Testis (tissue), 3 donors: ENCODE measurements around the gene BAIAP2L1. TPM values are rescaled to one million over a fixed set of nuclear protein-coding genes. Genes with fewer than 3 reads are reported as not detected.
A peak's percentile ranks its signal among the peaks of the same experiment; 100 is the strongest.
"Not testable (repeated sequence)": the region's sequence is repeated elsewhere in the genome, so short reads cannot be mapped to it uniquely, and the experiment has no call there.

Experiments
- DNase-seq: peaks from one replicate; pipeline ENCODE4 v3.0.0-alpha.2; 2019
- H3K27ac ChIP-seq, 2 donors: fragments of 200-600 bp; sonication (generic); one replicate each; pipeline ENCODE4 v1.5.1; 2019
- H3K27me3 ChIP-seq: fragments of 200-600 bp; sonication (generic); one replicate; pipeline ENCODE4 v1.5.1; 2019
- H3K36me3 ChIP-seq: fragments of 200-600 bp; sonication (generic); one replicate; pipeline ENCODE4 v1.5.1; 2017; ENCODE audit warnings: low read depth; ENCODE audit errors: missing control alignments
- H3K4me1 ChIP-seq: fragments of 200-600 bp; sonication (generic); one replicate; pipeline ENCODE4 v1.5.1; 2019
- H3K4me3 ChIP-seq, 2 donors: fragments of 200-600 bp; sonication (generic); one replicate each; pipeline ENCODE4 v1.5.1; 2017 to 2019
- H3K9me3 ChIP-seq: fragments of 200-600 bp; sonication (generic); one replicate; pipeline ENCODE4 v1.5.1; 2017
- POLR2A ChIP-seq: fragments of 450-650 bp; IDR thresholded peaks from one replicate; pipeline ENCODE4 v1.6.1; 2017; ENCODE audit warnings: antibody characterized with exemption, mild to moderate bottlenecking, moderate library complexity
- WGBS, 2 donors: methylation state at CpG; one replicate each; pipeline ENCODE4 v1.1.5; 2018; 5-methylcytosine and 5-hydroxymethylcytosine counted together
- intact Hi-C: fragments of 100-400 bp; cut with DNase I; formaldehyde crosslinking; loops from one replicate; pipeline ENCODE4 v1.15.1; 2023; ENCODE audit warnings: low total_unique reads
- polyA plus RNA-seq: library from polyadenylated mRNA; stranded (reverse); fragments of 350-450 nt; fragmentation: Illumina TruSeq; extraction: RNeasy Lipid Tissue Mini Kit (QIAGEN cat#74804); gene quantifications from one replicate; pipeline ENCODE4 v1.2.3, GENCODE V29; 2014; ENCODE audit warnings: low read depth, low replicate concordance; ENCODE audit not compliant: insufficient read depth
- total RNA-seq, 2 donors: library from RNA; depleted of rRNA; stranded (reverse); fragments of >200 nt; gene quantifications; one replicate each; pipeline ENCODE4 v1.2.3, GENCODE V29; 2016
- TF ChIP-seq, protein P1 (sequence below), 3 experiments: fragments of 450-650 bp in 2 of 3; fragments of 200-600 bp in 1 of 3; sonication (generic) in 1 of 3; IDR thresholded peaks; one replicate each; pipeline ENCODE4 v1.5.1; 2016 to 2019; ENCODE audit warnings: antibody characterized with exemption in 3 of 3, mild to moderate bottlenecking in 2 of 3, moderate library complexity in 1 of 3

BAIAP2L1 gene
- total and polyA plus RNA-seq, 3 donors from 2014 or later, result 16.8 to 24.2 (median 23.5) TPM

DNA sequence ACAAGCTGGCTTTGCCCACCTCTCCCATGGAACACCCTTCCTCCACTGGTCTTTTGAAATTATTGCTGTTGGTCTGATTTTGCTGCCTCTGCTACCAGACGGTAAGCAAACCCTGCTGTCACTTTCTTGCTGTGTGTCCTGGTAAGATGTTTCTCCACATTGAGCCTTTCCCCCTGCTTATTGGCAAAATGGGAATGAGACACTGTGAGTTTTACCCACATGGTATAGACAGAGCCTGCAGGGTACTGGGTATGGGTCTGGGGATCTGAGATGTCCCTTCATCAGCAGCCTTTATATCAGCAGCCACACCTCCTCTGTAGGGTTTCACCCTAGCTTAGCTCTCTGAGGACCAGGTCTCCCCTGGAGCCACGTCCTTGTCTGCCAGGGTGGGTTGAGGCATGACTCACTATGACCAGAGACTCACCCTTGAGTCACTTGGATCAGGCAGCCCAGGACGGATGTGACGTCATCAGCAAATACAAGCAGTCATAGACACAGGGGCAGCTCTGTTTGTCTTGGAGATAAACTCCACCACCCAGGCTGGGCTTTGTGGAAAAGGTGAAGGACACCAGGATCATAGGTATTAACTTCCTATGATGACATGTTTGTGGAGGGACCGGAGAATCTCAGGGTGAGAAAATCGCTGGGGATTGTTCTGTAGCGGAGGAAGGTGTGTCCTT lies 17.9 kb upstream of the BAIAP2L1 start:
- TF ChIP-seq, protein P1, sequence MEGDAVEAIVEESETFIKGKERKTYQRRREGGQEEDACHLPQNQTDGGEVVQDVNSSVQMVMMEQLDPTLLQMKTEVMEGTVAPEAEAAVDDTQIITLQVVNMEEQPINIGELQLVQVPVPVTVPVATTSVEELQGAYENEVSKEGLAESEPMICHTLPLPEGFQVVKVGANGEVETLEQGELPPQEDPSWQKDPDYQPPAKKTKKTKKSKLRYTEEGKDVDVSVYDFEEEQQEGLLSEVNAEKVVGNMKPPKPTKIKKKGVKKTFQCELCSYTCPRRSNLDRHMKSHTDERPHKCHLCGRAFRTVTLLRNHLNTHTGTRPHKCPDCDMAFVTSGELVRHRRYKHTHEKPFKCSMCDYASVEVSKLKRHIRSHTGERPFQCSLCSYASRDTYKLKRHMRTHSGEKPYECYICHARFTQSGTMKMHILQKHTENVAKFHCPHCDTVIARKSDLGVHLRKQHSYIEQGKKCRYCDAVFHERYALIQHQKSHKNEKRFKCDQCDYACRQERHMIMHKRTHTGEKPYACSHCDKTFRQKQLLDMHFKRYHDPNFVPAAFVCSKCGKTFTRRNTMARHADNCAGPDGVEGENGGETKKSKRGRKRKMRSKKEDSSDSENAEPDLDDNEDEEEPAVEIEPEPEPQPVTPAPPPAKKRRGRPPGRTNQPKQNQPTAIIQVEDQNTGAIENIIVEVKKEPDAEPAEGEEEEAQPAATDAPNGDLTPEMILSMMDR (IDR thresholded peaks at IDR 0.05), result no peak
- no peak for TF ChIP-seq POLR2A
- no peak for DNase-seq
- H3K4me1 ChIP-seq, result no peaks in the 10 kb centered on the region
- no peak overlapping the region for H3K4me3 ChIP-seq
- H3K9me3 ChIP-seq, result no peaks in the 10 kb centered on the region
- 70 to 71% methylated on average over 6 to 7 of the region's 7 CpGs for WGBS, 2 donors
- no peak overlapping the region for H3K27ac ChIP-seq
- H3K36me3 ChIP-seq, result no peaks in the 10 kb centered on the region
- intact Hi-C loops, result no loop called here
- no peaks in the 10 kb centered on the region for H3K27me3 ChIP-seq

DNA sequence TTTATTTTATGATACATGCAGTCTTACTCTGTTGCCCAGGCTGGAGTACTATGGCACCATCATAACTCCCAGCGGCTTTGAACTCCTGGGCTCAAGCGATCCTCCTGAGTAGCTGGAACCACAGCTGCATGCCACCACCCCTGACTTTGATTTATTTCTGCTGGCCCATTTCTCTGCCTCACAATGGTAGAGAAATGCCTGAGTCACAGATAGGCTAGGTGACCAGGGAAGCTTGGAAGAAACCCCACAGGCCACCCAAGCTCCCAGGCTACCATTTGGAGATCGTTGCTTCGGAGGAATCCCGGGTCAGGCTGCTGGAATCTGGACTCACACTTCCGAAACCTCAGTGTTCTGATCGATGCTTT lies 17.4 kb upstream of the BAIAP2L1 start:
- TF ChIP-seq, protein P1 (IDR thresholded peaks at IDR 0.05), result no peak
- no peak for TF ChIP-seq POLR2A
- 91 to 94% methylated on average over 7 of the region's 7 CpGs for WGBS, 2 donors
- no peak overlapping the region for H3K27ac ChIP-seq
- intact Hi-C loops, result no loop called here
- H3K36me3 ChIP-seq, result no peaks in the 10 kb centered on the region
- DNase-seq, result no peak
- H3K4me1 ChIP-seq, result no peaks in the 10 kb centered on the region
- no peaks in the 10 kb centered on the region for H3K27me3 ChIP-seq
- no peaks in the 10 kb centered on the region for H3K9me3 ChIP-seq
- no peak overlapping the region for H3K4me3 ChIP-seq

DNA sequence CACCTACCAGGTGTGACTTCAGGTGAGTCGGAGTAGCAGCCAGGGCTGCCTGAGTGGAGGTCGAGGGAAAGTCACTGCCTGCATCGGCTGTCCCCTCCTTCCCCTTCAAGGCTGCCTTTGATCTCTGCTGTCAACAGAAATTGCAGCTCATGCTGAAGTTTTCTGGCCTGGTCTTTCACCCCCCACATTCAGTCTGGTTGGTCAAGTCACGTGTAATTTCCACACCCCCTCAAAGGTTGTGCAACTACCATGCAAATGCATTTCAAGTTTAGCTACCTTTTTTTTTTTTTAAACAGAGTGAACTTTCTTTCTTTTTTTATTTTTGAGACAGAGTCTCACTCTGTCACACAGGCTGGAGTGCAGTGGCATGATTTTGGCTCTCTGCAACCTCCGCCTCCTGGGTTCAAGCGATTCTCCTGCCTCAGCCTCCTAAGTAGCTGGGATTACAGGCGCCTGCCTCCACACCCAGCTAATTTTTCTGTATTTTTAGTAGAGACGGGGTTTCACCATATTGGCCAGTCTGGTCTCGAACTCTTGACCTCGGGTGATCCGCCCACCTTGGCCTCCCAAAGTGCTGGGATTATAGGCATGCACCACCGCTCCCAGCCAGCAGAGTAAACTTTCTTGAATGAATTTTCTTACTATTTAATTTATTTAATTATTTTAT lies 16.8 kb upstream of the BAIAP2L1 start:
- H3K4me3 ChIP-seq, H3K27ac ChIP-seq, H3K27me3 ChIP-seq, H3K36me3 ChIP-seq, H3K4me1 ChIP-seq, H3K9me3 ChIP-seq, intact Hi-C loops, DNase-seq: not testable (repeated sequence)
- TF ChIP-seq, protein P1 (IDR thresholded peaks at IDR 0.05), result peak in 1 of 3 experiments; percentile 3
- 76 to 80% methylated on average over 12 of the region's 12 CpGs for WGBS, 2 donors

DNA sequence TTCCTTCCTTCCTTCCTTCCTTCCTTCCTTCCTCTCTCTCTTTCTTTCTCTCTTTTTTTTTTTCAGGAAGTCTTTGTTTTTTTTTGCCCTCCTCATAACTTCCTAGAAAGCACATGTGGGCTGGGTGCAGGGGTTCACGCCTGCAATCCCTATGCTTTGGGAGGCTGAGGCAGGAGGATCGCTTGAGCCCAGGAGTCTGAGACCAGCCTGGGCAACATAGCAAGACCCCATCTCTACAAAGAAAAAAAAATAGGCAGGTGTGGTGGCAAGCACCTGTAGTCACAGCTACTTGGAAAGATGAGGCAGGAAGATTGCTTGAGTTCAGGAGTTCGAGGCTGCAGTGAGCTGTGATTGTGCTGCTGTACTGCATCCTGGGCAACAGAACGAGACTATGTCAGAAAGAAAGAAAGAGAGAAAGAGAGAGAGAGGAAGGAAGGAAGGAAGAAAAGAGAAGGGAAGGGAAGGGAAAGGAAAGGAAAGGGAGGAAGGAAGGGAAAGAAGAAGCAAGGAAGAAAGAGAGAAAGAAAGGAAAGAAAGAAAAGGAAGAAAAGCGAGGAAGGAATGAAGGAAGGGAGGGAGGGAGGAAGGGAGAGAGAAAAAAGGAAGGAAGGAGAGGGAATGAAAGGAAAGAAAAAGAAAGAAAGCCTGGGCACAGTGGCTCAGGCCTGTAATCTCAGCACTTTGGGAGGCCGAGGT lies 13.5 kb upstream of the BAIAP2L1 start:
- Histone ChIP-seq H3K36me3 (no peaks in the 10 kb centered on the region), H3K27me3 (no peaks in the 10 kb centered on the region), H3K4me1 (no peaks in the 10 kb centered on the region), H3K27ac (no peak overlapping the region), H3K9me3 (no peaks in the 10 kb centered on the region), H3K4me3 (no peak overlapping the region)
- WGBS, 2 donors, result 89 to 90% methylated on average over 6 of the region's 6 CpGs
- intact Hi-C loops, result no loop called here
- TF ChIP-seq POLR2A, result no peak
- DNase-seq, result no peak

DNA sequence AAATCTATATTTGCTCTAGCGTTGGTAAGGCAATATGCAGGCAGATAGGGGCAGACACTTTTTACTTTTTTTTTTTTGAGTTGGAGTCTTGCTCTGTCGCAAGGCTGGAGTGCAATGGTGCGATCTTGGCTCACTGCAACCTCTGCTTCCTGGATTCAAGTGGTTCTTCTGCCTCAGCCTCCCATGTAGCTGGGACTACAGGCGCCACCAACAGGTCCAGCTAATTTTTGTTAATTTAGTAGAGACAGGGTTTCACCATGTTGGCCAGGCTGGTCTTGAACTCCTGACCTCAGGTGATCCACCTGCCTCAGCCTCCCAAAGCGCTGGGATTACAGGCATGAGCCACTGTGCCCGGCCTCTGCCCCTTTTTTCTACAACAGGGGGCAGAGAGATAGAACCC lies 12.8 kb upstream of the BAIAP2L1 start:
- intact Hi-C loops, H3K27me3 ChIP-seq, DNase-seq, H3K27ac ChIP-seq, H3K4me3 ChIP-seq, H3K36me3 ChIP-seq, H3K4me1 ChIP-seq, H3K9me3 ChIP-seq: not testable (repeated sequence)
- WGBS, 2 donors, result 92 to 94% methylated on average over 6 of the region's 6 CpGs
